Heart right ventricle (tissue), 16 donors: Measurements from ENCODE around the gene COL5A2. TPM values are rescaled to one million over a fixed set of nuclear protein-coding genes. Genes with fewer than 3 reads are reported as not detected.

ENCODE experiments used
- ATAC-seq, 8 donors: fragments of 200-7000 bp; cut with Tn5 transposase; one replicate each; pipeline ENCODE4 v1.9.1; 2020; ENCODE audit warnings: mild to moderate bottlenecking in 8 of 8, moderate library complexity in 8 of 8, moderate number of reproducible peaks in 1 of 8
- DNase-seq, 2 donors: peaks; one replicate each; pipeline ENCODE4 v3.0.0-alpha.2; 2020
- H3K27ac ChIP-seq, 10 donors: fragments of 200-600 bp; sonication (generic) in 2 of 10; one replicate each; pipeline versions ENCODE4 v1.5.0 to v1.8.0; 2020 to 2022; ENCODE audit warnings: mild to moderate bottlenecking in 3 of 10
- H3K27me3 ChIP-seq, 7 donors: fragments of 200-600 bp; one replicate each; pipeline ENCODE4 v1.8.0; 2021 to 2022; ENCODE audit warnings: mild to moderate bottlenecking in 2 of 7
- H3K36me3 ChIP-seq, 9 donors: fragments of 200-600 bp; sonication (generic) in 1 of 9; one replicate each; pipeline versions ENCODE4 v1.5.0 to v1.8.0; 2020 to 2022; ENCODE audit warnings: mild to moderate bottlenecking in 2 of 9
- H3K4me1 ChIP-seq, 9 donors: fragments of 200-600 bp; sonication (generic) in 1 of 9; one replicate each; pipeline versions ENCODE4 v1.5.0 to v1.8.0; 2020 to 2022; ENCODE audit warnings: mild to moderate bottlenecking in 4 of 9
- H3K4me3 ChIP-seq, 10 donors: fragments of 200-600 bp; sonication (generic) in 2 of 10; one replicate each; pipeline versions ENCODE4 v1.5.0 to v1.8.0; 2020 to 2022; ENCODE audit warnings: mild to moderate bottlenecking in 7 of 10, moderate library complexity in 2 of 10
- H3K9me3 ChIP-seq, 11 donors: fragments of 200-600 bp in 10 of 11; sonication (generic) in 2 of 11; one replicate each; pipeline versions ENCODE4 v1.5.0 to v1.8.0; 2013 to 2022; ENCODE audit warnings: mild to moderate bottlenecking in 2 of 11, control low read depth in 1 of 11, moderate library complexity in 1 of 11
- CTCF ChIP-seq, 9 donors: fragments of 200-600 bp; sonication (generic) in 2 of 9; IDR thresholded peaks; one replicate each; pipeline versions ENCODE4 v1.5.0 to v1.8.0; 2021 to 2022; ENCODE audit warnings: antibody characterized with exemption in 9 of 9, mild to moderate bottlenecking in 5 of 9, moderate library complexity in 1 of 9
- WGBS, 2 donors: extraction: QIAGEN DNeasy Blood & Tissue Kit; methylation state at CpG; one replicate each; pipeline ENCODE4 v1.1.7; 2013; ENCODE audit warnings: inconsistent platforms in 1 of 2; 5-methylcytosine and 5-hydroxymethylcytosine counted together
- intact Hi-C, 10 donors: fragments of 100-400 bp; cut with DNase I; formaldehyde crosslinking; loops; one replicate each; pipeline versions ENCODE4 v1.11.1 to v1.14.2; 2022
- polyA plus RNA-seq, 2 donors: library from polyadenylated mRNA; stranded (reverse); fragments of 200-250 nt; gene quantifications; one replicate each; pipeline ENCODE4 v1.2.3, GENCODE V29; 2013
- total RNA-seq, 10 donors: library from RNA; stranded (reverse); fragmentation: NEBNext Ultra II Directional in 3 of 10; extraction: Animal tissue kit (Norgen Biotek cat#: 25700) in 3 of 10; gene quantifications; one replicate each; pipeline versions ENCODE4 v1.2.1 to v1.2.4, GENCODE V29; 2021 to 2023
- donor health status: Arrhythmogenic right ventricular cardiomyopathy.
- donor health status: ischemic (EF 13 %, LVEDD 7.1; RV severe dilation, severe dysfunction).
- donor health status: healthy with polysubstance abuse.
- donor health status: DM: no; HTN: yes; CAD: no.
- donor health status: DM: no; HTN: no; CAD: no.
- donor health status: ischemic (EF 25% LVEDD 6.9; RV normal size, moderate dysfunction).
- donor health status: ischemic (EF 25% LVEDD 5.7; RV mildly dilated, moderate dysfunction).
- donor health status: healthy.
- donor health status: DM: yes; HTN: yes; CAD: no.
- donor health status: Ischemic cardiomyopathy.
- donor health status: ischemic (EF 35%, LVEDD 5.7; RV mildly dilated, moderate dysfunction).
- donor health status: nonischemic (EF 11% LVEDD 7.7; RV severe dilation, severe dysfunction).
- donor health status: DM: yes; HTN: yes; CAD: no.
- donor health status: PGD.
- donor health status: ischemic (EF 29% LVEDD 5.4; RV normal size, mild dysfunction).
- donor health status: nonischemic (EF 23%, LVEDD 6.1; RV moderate dilation, normal function).

Gene COL5A2
- total and polyA plus RNA-seq, 12 donors, result 4.8 to 44.7 (median 8.7) TPM

GRCh38 chr2:189221811-189222467 is 42.4 kb upstream of the COL5A2 start:
- Histone ChIP-seq H3K4me1 (peaks cover 0 to 10% (median 4%) of the 10 kb centered on the region in 9 donors), H3K4me3 (no peak overlapping the region), H3K27me3 (no peaks in the 10 kb centered on the region), H3K27ac (no peak overlapping the region), H3K36me3 (no peaks in the 10 kb centered on the region), H3K9me3 (peaks cover 0 to 2% (median 0%) of the 10 kb centered on the region in 11 donors)
- DNase-seq (no peak), ATAC-seq (no peak)
- intact Hi-C loops, result no loop called here
- no peak for TF ChIP-seq CTCF (IDR thresholded peaks at IDR 0.05)

- intact Hi-C loops, result no loop called here
- TF ChIP-seq CTCF (IDR thresholded peaks at IDR 0.05), result no peak
- no peaks in the 10 kb centered on the region for H3K36me3 ChIP-seq
- peaks cover 0 to 10% (median 4%) of the 10 kb centered on the region in 9 donors for H3K4me1 ChIP-seq
- no peak overlapping the region for H3K27ac ChIP-seq
- no peak for ATAC-seq
- 56 to 61% methylated on average over 2 of the region's 2 CpGs for WGBS, 2 donors
- H3K27me3 ChIP-seq, result no peaks in the 10 kb centered on the region
- DNase-seq, result no peak
- no peak overlapping the region for H3K4me3 ChIP-seq
- no peaks in the 10 kb centered on the region for H3K9me3 ChIP-seq
These were observed 38.7 kb upstream of the COL5A2 start for GRCh38 chr2:189218236-189218635.

GRCh38 chr2:189217541-189217940 is 38.0 kb upstream of the COL5A2 start:
- intact Hi-C loops, result no loop called here
- Histone ChIP-seq H3K27me3 (no peaks in the 10 kb centered on the region), H3K36me3 (no peaks in the 10 kb centered on the region), H3K4me1 (peaks cover 0 to 7% (median 3%) of the 10 kb centered on the region in 9 donors), H3K9me3 (no peaks in the 10 kb centered on the region), H3K27ac (peak overlapping the region in 2 of 10 donors; percentile 28), H3K4me3 (no peak overlapping the region)
- TF ChIP-seq CTCF (IDR thresholded peaks at IDR 0.05), result no peak
- no peak for DNase-seq
- 33 to 34% methylated on average over 6 of the region's 6 CpGs for WGBS, 2 donors
- ATAC-seq, result peak in 4 of 8 donors; percentile 33 to 65 (median 50)

- no peak for TF ChIP-seq CTCF (IDR thresholded peaks at IDR 0.05)
- no peak for DNase-seq
- Histone ChIP-seq H3K9me3 (no peaks in the 10 kb centered on the region), H3K27me3 (no peaks in the 10 kb centered on the region), H3K4me1 (peaks cover 0 to 4% (median 0%) of the 10 kb centered on the region in 9 donors), H3K36me3 (no peaks in the 10 kb centered on the region), H3K4me3 (no peak overlapping the region), H3K27ac (peak overlapping the region in 1 of 10 donors; percentile 28)
- intact Hi-C loops, result no loop called here
- ATAC-seq, result no peak
- 89 to 91% methylated on average over 3 of the region's 3 CpGs for WGBS, 2 donors
These were observed 37.5 kb upstream of the COL5A2 start for GRCh38 chr2:189217051-189217450.
